HEK293T (cell line): ENCODE data around the gene LSMEM2.

Source experiments
- BHLHE40 ChIP-seq: fragments of 450-650 bp; IDR thresholded peaks from 2 replicates; pipeline ENCODE4 v1.6.1; 2016; ENCODE audit warnings: mild to moderate bottlenecking, moderate library complexity, borderline replicate concordance
- ELF4 ChIP-seq: fragments of 450-650 bp; IDR thresholded peaks from 2 replicates; pipeline ENCODE4 v1.6.1; 2017; ENCODE audit warnings: antibody characterized with exemption
- FOXA1 ChIP-seq: fragments of 450-650 bp; IDR thresholded peaks from 2 replicates; pipeline ENCODE4 v1.6.1; 2016; ENCODE audit warnings: mild to moderate bottlenecking
- FOXK2 ChIP-seq: fragments of 450-650 bp; IDR thresholded peaks from 2 replicates; pipeline ENCODE4 v1.6.1; 2016; ENCODE audit warnings: mild to moderate bottlenecking
- FOXM1 ChIP-seq: fragments of 450-650 bp; IDR thresholded peaks from 2 replicates; pipeline ENCODE4 v1.6.1; 2017; ENCODE audit warnings: mild to moderate bottlenecking, borderline replicate concordance
- HDGF ChIP-seq: fragments of 450-650 bp; IDR thresholded peaks from 2 replicates; pipeline ENCODE4 v1.6.1; 2017; ENCODE audit warnings: antibody characterized with exemption, borderline replicate concordance
- LEF1 ChIP-seq: fragments of 450-650 bp; IDR thresholded peaks from 2 replicates; pipeline ENCODE4 v1.6.1; 2017; ENCODE audit warnings: mild to moderate bottlenecking, borderline replicate concordance
- NFRKB ChIP-seq: fragments of 450-650 bp; IDR thresholded peaks from 2 replicates; pipeline ENCODE4 v1.6.1; 2016; ENCODE audit warnings: mild to moderate bottlenecking, moderate library complexity
- SP1 ChIP-seq: fragments of 450-650 bp; IDR thresholded peaks from 2 replicates; pipeline ENCODE4 v1.6.1; 2017
- SUZ12 ChIP-seq: fragments of 450-650 bp; IDR thresholded peaks from 2 replicates; pipeline ENCODE4 v1.6.1; 2016; ENCODE audit warnings: mild to moderate bottlenecking
- TARDBP ChIP-seq: fragments of 450-650 bp; IDR thresholded peaks from 2 replicates; pipeline ENCODE4 v1.6.1; 2016
- ZNF384 ChIP-seq: fragments of 450-650 bp; IDR thresholded peaks from 2 replicates; pipeline ENCODE4 v1.6.1; 2016

DNA sequence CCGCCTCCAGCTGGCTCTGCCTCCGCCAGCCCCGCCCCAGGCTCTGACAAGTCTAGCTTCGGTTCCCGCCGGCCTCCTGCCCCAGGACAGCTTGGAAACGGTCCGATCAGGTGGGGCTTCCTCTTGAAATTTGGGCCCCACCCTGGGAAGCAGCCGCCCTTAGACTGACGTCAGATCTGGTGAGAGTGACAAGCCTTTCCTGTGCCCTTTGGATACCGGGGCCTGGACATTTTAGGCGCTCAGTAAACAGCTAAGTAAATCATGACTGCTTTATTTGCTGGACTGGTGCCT, 20.7 kb downstream of the LSMEM2 start:
- TF ChIP-seq BHLHE40 (no peak), FOXM1 (no peak), TARDBP (no peak), SP1 (no peak), FOXA1 (no peak), NFRKB (no peak), SUZ12 (no peak), FOXK2 (no peak), ELF4 (no peak), LEF1 (no peak), ZNF384 (no peak), HDGF (no peak)
